HL-60/S4 treated with phorbol 12-myristate 13-acetate at 8.2 ng/mL for 4 days and 3 days (cell line): Measurements from ENCODE around the gene DENND1A.

ENCODE experiments used
- in situ Hi-C: fragments of 300-500 bp; cut with MboI; formaldehyde crosslinking; loops from 2 replicates; pipeline ENCODE4 v1.15.0; 2022; ENCODE audit warnings: low sequenced_read_pairs

The DENND1A gene

GRCh38 chr9:123865226-123866000 lies 64.5 kb downstream of the DENND1A start:
- in situ Hi-C loops, result no loop called here

- in situ Hi-C loops, result no loop called here
Observed at GRCh38 chr9:123864251-123864650, 65.7 kb downstream of the DENND1A start.

- in situ Hi-C loops, result no loop called here
Observed at GRCh38 chr9:123863164-123863855, 66.6 kb downstream of the DENND1A start.

GRCh38 chr9:123861756-123862120 lies 68.2 kb downstream of the DENND1A start:
- in situ Hi-C loops, result no loop called here

GRCh38 chr9:123861086-123861755 lies 68.7 kb downstream of the DENND1A start:
- in situ Hi-C loops, result no loop called here

- in situ Hi-C loops, result no loop called here
Observed at GRCh38 chr9:123860603-123861002, 69.3 kb downstream of the DENND1A start.

- in situ Hi-C loops, result no loop called here
Observed at GRCh38 chr9:123852403-123852802, 77.5 kb downstream of the DENND1A start.

GRCh38 chr9:123851851-123852250 lies 78.1 kb downstream of the DENND1A start:
- in situ Hi-C loops, result no loop called here

- in situ Hi-C loops, result no loop called here
Observed at GRCh38 chr9:123848447-123849085, 81.4 kb downstream of the DENND1A start.

- in situ Hi-C loops, result no loop called here
Observed at GRCh38 chr9:123846966-123847365, 83.0 kb downstream of the DENND1A start.

GRCh38 chr9:123843703-123844102 lies 86.2 kb downstream of the DENND1A start:
- in situ Hi-C loops, result no loop called here

GRCh38 chr9:123835821-123836220 lies 94.1 kb downstream of the DENND1A start:
- in situ Hi-C loops, result no loop called here

- in situ Hi-C loops, result no loop called here
Observed at GRCh38 chr9:123834889-123835562, 94.9 kb downstream of the DENND1A start.

GRCh38 chr9:123834218-123834888 lies 95.6 kb downstream of the DENND1A start:
- in situ Hi-C loops, result no loop called here

- in situ Hi-C loops, result no loop called here
Observed at GRCh38 chr9:123832858-123833650, 96.9 kb downstream of the DENND1A start.

GRCh38 chr9:123832176-123832575 lies 97.8 kb downstream of the DENND1A start:
- in situ Hi-C loops, result no loop called here

GRCh38 chr9:123828449-123828848 lies 101.5 kb downstream of the DENND1A start:
- in situ Hi-C loops, result no loop called here

GRCh38 chr9:123825342-123826060 lies 104.4 kb downstream of the DENND1A start:
- in situ Hi-C loops, result no loop called here
